OCI-M1 (cell line): ENCODE measurements around the gene TENT5D.
"Not testable (repeated sequence)": the region's sequence is repeated elsewhere in the genome, so short reads cannot be mapped to it uniquely, and the experiment has no call there.

Source experiments
- DNase-seq: peaks from one replicate; lab custom pipeline; 2025; lab: John Stamatoyannopoulos, UW

The TENT5D gene

GRCh38 chrX:80420147-80420546, at the start of gene TENT5D:
Gene TENT5D (plus strand): TSS chrX:80420447. CDS start chrX:80442540, 22,093 bp downstream.
- no peak for DNase-seq

GRCh38 chrX:80385651-80386050, 34.6 kb upstream of the TENT5D start:
- DNase-seq, result not testable (repeated sequence)

- no peak for DNase-seq
These were observed 32.0 kb upstream of the TENT5D start for GRCh38 chrX:80388206-80388605.

- DNase-seq, result no peak
These were observed 8.2 kb upstream of the TENT5D start for GRCh38 chrX:80412042-80412441.

DNA sequence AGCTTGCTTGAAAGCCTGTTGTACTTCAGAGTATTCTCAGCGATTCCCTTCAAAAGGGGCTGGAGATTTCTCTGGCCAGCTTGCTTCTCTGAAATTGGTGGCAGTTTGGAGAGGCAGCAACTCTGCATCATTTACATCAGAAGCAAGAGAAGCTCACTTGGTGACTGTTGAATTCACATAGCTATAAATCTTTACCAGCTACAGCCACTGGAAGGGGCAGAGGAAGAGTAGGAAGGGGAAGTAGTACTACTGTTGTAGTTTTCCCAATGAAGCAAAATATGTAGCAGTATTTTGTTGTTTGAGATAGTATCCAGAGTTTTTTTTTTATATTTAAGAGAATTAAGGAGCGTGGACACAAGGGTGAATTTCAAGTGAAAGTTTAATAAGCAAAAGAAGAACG, 2.8 kb downstream of the TENT5D start:
- DNase-seq, result peak; percentile 60

- peak; percentile 93 for DNase-seq
These were observed 3.5 kb downstream of the TENT5D start for GRCh38 chrX:80423744-80424143.

- DNase-seq, result peak; percentile 57
These were observed 10.7 kb downstream of the TENT5D start for GRCh38 chrX:80430826-80431504.

DNA sequence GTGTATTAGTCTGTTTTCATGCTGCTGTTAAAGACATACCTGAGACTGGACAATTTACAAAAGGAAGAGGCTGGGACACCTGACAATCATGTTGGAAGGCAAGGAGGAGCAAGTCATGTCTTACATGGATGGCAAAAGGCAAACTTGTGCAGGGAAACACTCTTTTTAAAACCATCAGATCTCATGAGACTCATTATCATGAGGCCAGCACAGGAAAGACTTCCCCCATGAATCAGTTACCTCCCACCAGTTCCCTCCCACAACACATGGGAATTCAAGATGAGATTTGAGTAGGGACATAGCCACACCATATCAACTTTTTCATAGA, 11.2 kb downstream of the TENT5D start:
- DNase-seq, result peak; percentile 57

DNA sequence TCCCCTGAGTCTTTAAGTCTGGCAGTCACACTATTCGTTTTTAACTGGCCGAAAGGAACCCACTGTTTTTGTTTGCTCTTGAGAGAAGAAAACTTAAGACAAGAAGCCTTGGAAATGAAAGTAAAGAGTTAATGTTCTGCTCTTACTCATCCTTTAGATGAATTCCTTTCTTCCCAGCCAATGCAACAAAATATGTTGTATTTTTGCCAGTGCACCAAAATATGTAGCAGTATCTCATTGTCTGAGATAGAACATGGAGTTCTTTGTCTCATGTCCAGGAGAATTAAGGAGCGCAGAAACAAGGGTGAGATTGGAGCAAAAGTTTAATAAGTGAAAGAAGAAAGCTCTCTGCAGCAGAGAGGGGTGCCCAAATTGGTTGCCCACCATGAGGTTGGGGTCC, 12.2 kb downstream of the TENT5D start:
- DNase-seq, result no peak

DNA sequence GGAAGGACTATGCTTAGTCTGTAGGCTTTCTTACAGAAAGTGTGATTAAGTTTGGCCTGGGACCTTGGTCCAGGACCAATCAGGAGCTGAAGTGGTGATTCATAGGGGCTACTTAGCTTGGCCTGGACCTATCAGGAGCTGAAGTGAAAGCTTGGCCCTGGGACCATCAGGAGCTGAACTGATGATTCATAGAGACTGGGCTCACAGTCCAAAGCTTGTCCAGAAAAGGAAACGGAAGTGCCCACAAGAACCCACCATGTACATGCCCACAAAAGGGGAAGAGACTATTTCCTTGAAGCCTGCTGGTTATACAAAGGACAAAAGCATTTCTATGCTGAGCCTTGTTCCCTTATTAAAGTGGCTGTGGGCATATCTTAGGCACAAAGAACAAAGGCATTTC, 12.6 kb downstream of the TENT5D start:
- peak; percentile 67 for DNase-seq

GRCh38 chrX:80468166-80468565, 47.9 kb downstream of the TENT5D start:
- DNase-seq, result not testable (repeated sequence)

DNA sequence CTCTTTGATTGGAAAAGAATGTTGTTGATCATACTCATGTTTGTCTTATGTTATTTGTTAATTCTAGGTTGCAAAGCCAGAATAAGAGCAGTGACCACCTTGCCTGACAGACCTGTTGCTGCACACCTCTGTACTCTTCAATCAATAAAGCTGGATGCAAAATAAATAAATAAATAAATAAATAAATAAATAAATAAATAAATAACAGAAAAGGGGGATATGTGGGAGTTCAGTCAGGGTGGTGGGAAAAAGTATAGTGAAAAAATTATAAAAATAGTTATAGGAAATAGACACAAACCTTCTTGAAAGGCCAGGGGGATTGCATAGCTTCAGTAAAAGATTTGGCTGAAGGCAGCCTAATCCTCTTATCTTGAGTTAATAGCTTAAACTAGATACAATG, 51.3 kb downstream of the TENT5D start:
- no peak for DNase-seq

DNA sequence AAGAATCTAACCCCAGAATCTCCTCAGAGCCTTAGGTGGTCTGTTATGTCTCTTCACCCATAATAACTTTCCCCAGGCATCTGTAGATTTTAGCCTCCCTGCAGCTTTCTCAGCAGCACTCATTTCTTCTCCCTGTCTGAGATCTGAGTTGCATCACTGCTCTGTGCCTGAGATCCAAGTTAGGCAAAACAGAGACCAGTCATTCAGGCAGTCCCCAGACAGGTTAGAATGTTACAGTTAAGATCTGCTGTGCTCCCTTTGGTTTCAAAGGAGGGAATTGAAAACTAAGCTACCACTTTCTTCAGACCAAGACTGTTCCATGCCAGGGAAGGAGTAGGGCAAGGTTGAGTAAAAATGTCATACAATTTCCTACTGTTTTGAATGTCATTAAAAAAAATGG, 65.3 kb downstream of the TENT5D start:
- no peak for DNase-seq

- DNase-seq, result no peak
These were observed 66.1 kb downstream of the TENT5D start for GRCh38 chrX:80486299-80486698.

DNA sequence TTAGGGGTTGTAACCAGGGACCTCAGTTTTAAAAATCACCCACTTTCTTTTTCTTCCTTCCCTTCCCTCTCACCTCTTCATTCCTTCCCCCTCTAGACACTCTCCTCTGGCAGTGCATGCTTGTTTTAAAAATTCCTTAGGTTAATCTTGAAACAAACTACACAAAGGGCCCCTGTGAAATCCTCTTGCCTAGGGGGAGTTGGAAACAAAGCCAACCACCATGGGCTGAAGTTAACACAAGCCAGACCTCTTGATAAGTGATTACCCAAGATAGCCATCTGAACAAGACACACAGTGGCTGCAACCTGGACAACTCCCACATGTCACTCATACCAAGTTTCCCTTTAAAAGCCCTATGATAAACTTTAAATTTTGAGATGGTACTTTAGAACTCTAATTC, 68.9 kb downstream of the TENT5D start:
- DNase-seq, result no peak
